ENCODE measurements around the gene TRAF5.
"Not testable (repeated sequence)": the region's sequence is repeated elsewhere in the genome, so short reads cannot be mapped to it uniquely, and the experiment has no call there.

Gene TRAF5

GRCh38 chr1:211326528-211327345 lies at the start of gene TRAF5:
TSS of gene TRAF5 (plus strand) at chr1:211326833. CDS start at chr1:211353240, 26,407 bp downstream.
- no peak for DNase-seq

GRCh38 chr1:211279340-211279739 lies 47.3 kb upstream of the TRAF5 start:
- no peak for DNase-seq

- no peak for DNase-seq
Observed at GRCh38 chr1:211280910-211281309, 45.7 kb upstream of the TRAF5 start.

GRCh38 chr1:211281320-211282022 lies 45.2 kb upstream of the TRAF5 start:
- DNase-seq: no peak

GRCh38 chr1:211282023-211282373 lies 44.6 kb upstream of the TRAF5 start:
- no peak for DNase-seq

- DNase-seq: no peak
Observed at GRCh38 chr1:211285196-211285595, 41.4 kb upstream of the TRAF5 start.

- no peak for DNase-seq
Observed at GRCh38 chr1:211287218-211287617, 39.4 kb upstream of the TRAF5 start.

- no peak for DNase-seq
Observed at GRCh38 chr1:211292411-211292810, 34.2 kb upstream of the TRAF5 start.

GRCh38 chr1:211296396-211296795 lies 30.2 kb upstream of the TRAF5 start:
- DNase-seq: no peak

- no peak for DNase-seq
Observed at GRCh38 chr1:211305044-211305443, 21.6 kb upstream of the TRAF5 start.

GRCh38 chr1:211309617-211310016 lies 17.0 kb upstream of the TRAF5 start:
- DNase-seq: no peak

- no peak for DNase-seq
Observed at GRCh38 chr1:211313392-211313791, 13.2 kb upstream of the TRAF5 start.

- no peak for DNase-seq
Observed at GRCh38 chr1:211318576-211319280, 7.9 kb upstream of the TRAF5 start.

GRCh38 chr1:211319892-211320291 lies 6.7 kb upstream of the TRAF5 start:
- no peak for DNase-seq

- no peak for DNase-seq
Observed at GRCh38 chr1:211320980-211321379, 5.7 kb upstream of the TRAF5 start.

- DNase-seq: not testable (repeated sequence)
Observed at GRCh38 chr1:211321646-211322045, 5.0 kb upstream of the TRAF5 start.

- peak; percentile 38 for DNase-seq
Observed at GRCh38 chr1:211323156-211324063, 3.2 kb upstream of the TRAF5 start.

GRCh38 chr1:211324992-211325775 lies 1.4 kb upstream of the TRAF5 start:
- no peak for DNase-seq

- DNase-seq: no peak
Observed at GRCh38 chr1:211326140-211326527, 499 bp upstream of the TRAF5 start.

- DNase-seq: no peak
Observed at GRCh38 chr1:211327346-211327921, 801 bp downstream of the TRAF5 start.

GRCh38 chr1:211328084-211328694 lies 1.6 kb downstream of the TRAF5 start:
- DNase-seq: no peak
